ENCODE measurements around the gene ZSCAN20.

DNA sequence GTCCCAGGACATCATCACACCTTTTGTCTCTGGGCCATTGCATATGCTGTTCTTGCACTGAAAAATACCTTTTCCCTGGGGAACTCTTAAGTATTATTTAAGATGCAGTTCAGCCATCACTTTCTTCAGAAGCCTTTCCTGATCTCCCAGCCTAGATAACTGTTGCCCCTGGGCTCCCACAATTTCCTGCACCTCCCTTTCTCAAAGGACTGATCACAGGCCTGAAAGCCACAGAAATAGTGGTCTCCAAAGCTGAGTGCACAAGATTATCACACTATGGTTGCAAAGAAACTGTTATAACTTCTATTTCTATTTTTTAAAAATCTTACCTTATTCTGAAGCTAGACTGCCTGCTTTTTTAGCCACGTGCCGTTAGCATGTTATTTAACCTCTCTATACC is 2.8 kb upstream of the ZSCAN20 start:
- TF ChIP-seq, protein P1, sequence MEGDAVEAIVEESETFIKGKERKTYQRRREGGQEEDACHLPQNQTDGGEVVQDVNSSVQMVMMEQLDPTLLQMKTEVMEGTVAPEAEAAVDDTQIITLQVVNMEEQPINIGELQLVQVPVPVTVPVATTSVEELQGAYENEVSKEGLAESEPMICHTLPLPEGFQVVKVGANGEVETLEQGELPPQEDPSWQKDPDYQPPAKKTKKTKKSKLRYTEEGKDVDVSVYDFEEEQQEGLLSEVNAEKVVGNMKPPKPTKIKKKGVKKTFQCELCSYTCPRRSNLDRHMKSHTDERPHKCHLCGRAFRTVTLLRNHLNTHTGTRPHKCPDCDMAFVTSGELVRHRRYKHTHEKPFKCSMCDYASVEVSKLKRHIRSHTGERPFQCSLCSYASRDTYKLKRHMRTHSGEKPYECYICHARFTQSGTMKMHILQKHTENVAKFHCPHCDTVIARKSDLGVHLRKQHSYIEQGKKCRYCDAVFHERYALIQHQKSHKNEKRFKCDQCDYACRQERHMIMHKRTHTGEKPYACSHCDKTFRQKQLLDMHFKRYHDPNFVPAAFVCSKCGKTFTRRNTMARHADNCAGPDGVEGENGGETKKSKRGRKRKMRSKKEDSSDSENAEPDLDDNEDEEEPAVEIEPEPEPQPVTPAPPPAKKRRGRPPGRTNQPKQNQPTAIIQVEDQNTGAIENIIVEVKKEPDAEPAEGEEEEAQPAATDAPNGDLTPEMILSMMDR (IDR thresholded peaks at IDR 0.05) = no peak
- no peak for TF ChIP-seq POLR2AphosphoS5 (IDR thresholded peaks at IDR 0.05)
- no peak for TF ChIP-seq POLR2A (IDR thresholded peaks at IDR 0.05)
